Right atrium auricular region (tissue), 2 donors: ENCODE measurements around the gene ITGA4. TPM values are rescaled to one million over a fixed set of nuclear protein-coding genes. Genes with fewer than 3 reads are reported as not detected.

Source experiments
- DNase-seq: peaks from one replicate; pipeline ENCODE4 v3.0.0-alpha.2; 2019; ENCODE audit warnings: low spot score
- H3K27ac ChIP-seq, 2 donors: fragments of 200-600 bp; sonication (generic); 1 replicate in 1 of 2; 2 replicates in 1 of 2; pipeline ENCODE4 v1.5.1; 2016 to 2019
- H3K27me3 ChIP-seq, 2 donors: fragments of 200-600 bp; sonication (generic); one replicate each; pipeline versions ENCODE4 v1.5.1 to v1.6.0; 2017 to 2019
- H3K36me3 ChIP-seq: fragments of 200-600 bp; sonication (generic); one replicate; pipeline ENCODE4 v1.5.1; 2016
- H3K4me1 ChIP-seq, 2 donors: fragments of 200-600 bp; sonication (generic); one replicate each; pipeline versions ENCODE4 v1.5.1 to v1.6.0; 2017 to 2019
- H3K4me3 ChIP-seq, 2 donors: fragments of 200-600 bp; sonication (generic); 1 replicate in 1 of 2; 2 replicates in 1 of 2; pipeline ENCODE4 v1.5.1; 2017 to 2019; ENCODE audit warnings: mild to moderate bottlenecking in 1 of 2, moderate library complexity in 1 of 2
- H3K9me3 ChIP-seq, 2 donors: fragments of 200-600 bp; sonication (generic); one replicate each; pipeline ENCODE4 v1.5.1; 2019
- CTCF ChIP-seq, 2 donors: fragments of 200-600 bp; sonication (generic); IDR thresholded peaks; one replicate each; pipeline ENCODE4 v1.5.1; 2019; ENCODE audit warnings: antibody characterized with exemption in 2 of 2
- total RNA-seq, 2 donors: library from RNA; depleted of rRNA; stranded (reverse); fragments of >200 nt; gene quantifications; one replicate each; pipeline ENCODE4 v1.1.0, GENCODE V29; 2016

ITGA4 gene
- total RNA-seq, 2 donors from 2014 or later, result 0.96 to 1.8 TPM

GRCh38 chr2:181540421-181540820 is 83.2 kb downstream of the ITGA4 start:
- no peak overlapping the region for H3K4me3 ChIP-seq
- TF ChIP-seq CTCF (IDR thresholded peaks at IDR 0.05), result no peak
- H3K27ac ChIP-seq, result no peak overlapping the region
- no peaks in the 10 kb centered on the region for H3K27me3 ChIP-seq
- no peak for DNase-seq
- no peaks in the 10 kb centered on the region for H3K4me1 ChIP-seq
- H3K36me3 ChIP-seq, result no peaks in the 10 kb centered on the region
- no peaks in the 10 kb centered on the region for H3K9me3 ChIP-seq

DNA sequence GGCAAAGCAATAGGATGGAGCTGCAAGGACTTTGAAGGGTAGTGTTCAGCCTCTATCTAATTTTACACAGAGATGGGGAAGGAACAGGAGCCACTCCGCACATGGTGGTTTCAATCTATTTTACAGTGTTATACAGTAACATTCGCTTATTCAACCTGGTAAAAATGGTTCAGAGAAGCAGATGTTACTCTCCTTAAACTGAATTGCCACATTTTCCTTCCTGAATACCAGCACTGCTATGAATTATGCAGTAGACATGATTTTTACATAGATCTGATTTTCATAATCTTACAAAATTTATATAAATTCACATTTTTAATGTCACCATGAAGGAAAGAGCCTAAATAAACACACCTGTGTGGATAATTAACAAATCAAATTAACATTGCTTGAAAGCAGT is 85.0 kb downstream of the ITGA4 start:
- DNase-seq, result no peak
- H3K27me3 ChIP-seq, result no peaks in the 10 kb centered on the region
- TF ChIP-seq CTCF (IDR thresholded peaks at IDR 0.05), result no peak
- H3K4me3 ChIP-seq, result no peak overlapping the region
- H3K4me1 ChIP-seq, result no peaks in the 10 kb centered on the region
- H3K27ac ChIP-seq, result no peak overlapping the region
- no peaks in the 10 kb centered on the region for H3K9me3 ChIP-seq
- H3K36me3 ChIP-seq, result no peaks in the 10 kb centered on the region

- TF ChIP-seq CTCF (IDR thresholded peaks at IDR 0.05), result no peak
- Histone ChIP-seq H3K27ac (no peak overlapping the region), H3K4me1 (no peaks in the 10 kb centered on the region), H3K36me3 (no peaks in the 10 kb centered on the region), H3K9me3 (no peaks in the 10 kb centered on the region), H3K27me3 (no peaks in the 10 kb centered on the region), H3K4me3 (no peak overlapping the region)
- no peak for DNase-seq
Observed at GRCh38 chr2:181546086-181546485, 88.9 kb downstream of the ITGA4 start.

- no peak overlapping the region for H3K27ac ChIP-seq
- H3K36me3 ChIP-seq, result no peaks in the 10 kb centered on the region
- H3K9me3 ChIP-seq, result no peaks in the 10 kb centered on the region
- no peaks in the 10 kb centered on the region for H3K4me1 ChIP-seq
- H3K27me3 ChIP-seq, result no peaks in the 10 kb centered on the region
- DNase-seq, result no peak
- H3K4me3 ChIP-seq, result no peak overlapping the region
- no peak for TF ChIP-seq CTCF (IDR thresholded peaks at IDR 0.05)
Observed at GRCh38 chr2:181552808-181553207, 95.6 kb downstream of the ITGA4 start.

DNA sequence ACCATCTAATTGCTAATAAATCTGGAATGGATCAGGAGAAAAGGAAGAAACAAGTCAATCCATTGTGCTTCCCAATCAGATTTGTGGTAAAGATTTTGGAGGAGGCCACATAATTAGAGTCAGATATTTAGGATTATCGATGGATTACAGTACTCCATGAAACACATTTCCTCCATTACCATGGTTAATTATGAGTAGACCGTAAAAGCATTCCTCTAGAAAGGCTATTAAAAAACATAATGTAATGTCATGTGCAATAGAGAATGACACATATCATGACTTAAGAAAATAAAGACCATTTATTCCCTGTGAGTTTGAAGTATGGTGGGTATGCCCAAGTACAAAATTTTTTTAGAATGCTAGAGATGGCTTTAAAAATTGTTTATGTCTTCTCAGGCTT is 96.1 kb downstream of the ITGA4 start:
- no peaks in the 10 kb centered on the region for H3K9me3 ChIP-seq
- no peak overlapping the region for H3K4me3 ChIP-seq
- H3K27me3 ChIP-seq, result no peaks in the 10 kb centered on the region
- H3K36me3 ChIP-seq, result no peaks in the 10 kb centered on the region
- H3K4me1 ChIP-seq, result no peaks in the 10 kb centered on the region
- DNase-seq, result no peak
- TF ChIP-seq CTCF (IDR thresholded peaks at IDR 0.05), result no peak
- H3K27ac ChIP-seq, result no peak overlapping the region

- no peak overlapping the region for H3K4me3 ChIP-seq
- TF ChIP-seq CTCF (IDR thresholded peaks at IDR 0.05), result no peak
- no peaks in the 10 kb centered on the region for H3K4me1 ChIP-seq
- no peak for DNase-seq
- no peak overlapping the region for H3K27ac ChIP-seq
- H3K36me3 ChIP-seq, result no peaks in the 10 kb centered on the region
- no peaks in the 10 kb centered on the region for H3K27me3 ChIP-seq
- no peaks in the 10 kb centered on the region for H3K9me3 ChIP-seq
Observed at GRCh38 chr2:181554061-181554830, 97.1 kb downstream of the ITGA4 start.
